ENCODE data around the gene P2RY6.

- TF ChIP-seq CTCF (IDR thresholded peaks at IDR 0.05 in 2 of 3, conservative IDR thresholded peaks at IDR 0.05 in 1 of 3; ENCODE audit: control insufficient read depth in 2 of 3, extremely low read depth in 1 of 3, insufficient read depth in 1 of 3, low read depth in 3 of 3, low read length in 3 of 3) (no peak), CBX5 (IDR thresholded peaks at IDR 0.05; ENCODE audit: low read depth) (no peak), ZZZ3 (IDR thresholded peaks at IDR 0.05; ENCODE audit: control insufficient read depth, insufficient read length, low read depth) (no peak), SREBF1 (IDR thresholded peaks at IDR 0.05; ENCODE audit: low read length) (no peak), PRDM15 (CRISPR knock-in tag; IDR thresholded peaks at IDR 0.05) (no peak), REST (IDR thresholded peaks at IDR 0.05; ENCODE audit: low read depth, low read length) (no peak), CREB1 (IDR thresholded peaks at IDR 0.05; ENCODE audit: low read depth) (no peak), SUZ12 (IDR thresholded peaks at IDR 0.05; ENCODE audit: unreplicated experiment) (no peak), HDAC2 (IDR thresholded peaks at IDR 0.05) (no peak), NFIC (IDR thresholded peaks at IDR 0.05; ENCODE audit: low read depth, low read length) (no peak)
These were observed 43.3 kb downstream of the P2RY6 start for GRCh38 chr11:73315293-73316020.
